GM21360 (cell line): ENCODE results near the gene PCDHB14.

Experiments
- ATAC-seq: cut with Tn5 transposase; IDR thresholded peaks from one replicate; pipeline ENCODE4 v1.9.1; 2021; ENCODE audit warnings: mild to moderate bottlenecking, moderate library complexity; ENCODE audit not compliant: unreplicated experiment

The PCDHB14 gene

GRCh38 chr5:141269195-141269594, 46.1 kb downstream of the PCDHB14 start:
- no peak for ATAC-seq

GRCh38 chr5:141272906-141273305, 49.8 kb downstream of the PCDHB14 start:
- no peak for ATAC-seq
